Thoracic aorta (tissue), 2 donors: Measurements from ENCODE around the gene ALK. TPM values are rescaled to one million over a fixed set of nuclear protein-coding genes. Genes with fewer than 3 reads are reported as not detected.

Source experiments
- ATAC-seq: fragments of 150-250 bp; one replicate; pipeline ENCODE4 v1.8.0; 2017; ENCODE audit warnings: low read depth; ENCODE audit not compliant: insufficient number of reproducible peaks, low FRiP score
- DNase-seq: peaks from one replicate; pipeline ENCODE4 v3.0.0-alpha.2; 2020; ENCODE audit warnings: low spot score
- H3K27ac ChIP-seq, 2 donors: fragments of 200-600 bp; sonication (generic); 1 replicate in 1 of 2; 2 replicates in 1 of 2; pipeline ENCODE4 v1.5.1; 2016; ENCODE audit warnings: mild to moderate bottlenecking in 2 of 2, moderate library complexity in 2 of 2
- H3K27me3 ChIP-seq: fragments of 200-600 bp; sonication (generic); replicated peaks from 2 replicates; pipeline ENCODE4 v1.6.0; 2016; ENCODE audit warnings: mild to moderate bottlenecking; ENCODE audit not compliant: insufficient read depth
- H3K36me3 ChIP-seq: fragments of 200-600 bp; sonication (generic); one replicate; pipeline ENCODE4 v1.5.1; 2016
- H3K4me1 ChIP-seq, 2 donors: fragments of 200-600 bp; sonication (generic); 1 replicate in 1 of 2; 2 replicates in 1 of 2; pipeline versions ENCODE4 v1.5.1 to v1.6.0; 2016; ENCODE audit warnings: low read depth in 2 of 2, mild to moderate bottlenecking in 1 of 2; ENCODE audit not compliant: control insufficient read depth in 1 of 2
- H3K4me3 ChIP-seq: fragments of 200-600 bp; sonication (generic); 2 replicates; pipeline ENCODE4 v1.5.1; 2016; ENCODE audit warnings: mild to moderate bottlenecking
- H3K9me3 ChIP-seq: fragments of 200-600 bp; sonication (generic); 2 replicates; pipeline ENCODE4 v1.5.1; 2016
- CTCF ChIP-seq: fragments of 200-600 bp; sonication (generic); IDR thresholded peaks from one replicate; pipeline ENCODE4 v1.5.1; 2019; ENCODE audit warnings: antibody characterized with exemption
- total RNA-seq, 2 donors: library from RNA; depleted of rRNA; stranded (reverse); fragments of >200 nt; gene quantifications; one replicate each; pipeline versions ENCODE4 v1.1.0 to v1.2.3, GENCODE V29; 2016

ALK gene
- total RNA-seq, 2 donors from 2014 or later = 2.0 TPM; not detected in 1

- DNase-seq = no peak
- Histone ChIP-seq H3K27me3 (no peaks in the 10 kb centered on the region), H3K4me1 (no peaks in the 10 kb centered on the region), H3K9me3 (no peaks in the 10 kb centered on the region), H3K27ac (no peak overlapping the region), H3K36me3 (no peaks in the 10 kb centered on the region), H3K4me3 (no peak overlapping the region)
- TF ChIP-seq CTCF = no peak
- ATAC-seq = no peak
Measured at GRCh38 chr2:29615183-29615582, 306.2 kb downstream of the ALK start.

- Histone ChIP-seq H3K36me3 (no peaks in the 10 kb centered on the region), H3K4me1 (no peaks in the 10 kb centered on the region), H3K27ac (no peak overlapping the region), H3K9me3 (no peaks in the 10 kb centered on the region), H3K4me3 (no peak overlapping the region), H3K27me3 (no peaks in the 10 kb centered on the region)
- DNase-seq (no peak), ATAC-seq (no peak)
- no peak for TF ChIP-seq CTCF
Measured at GRCh38 chr2:29614295-29614830, 307.0 kb downstream of the ALK start.

GRCh38 chr2:29613792-29614266, 307.6 kb downstream of the ALK start:
- H3K9me3 ChIP-seq = no peaks in the 10 kb centered on the region
- no peak overlapping the region for H3K27ac ChIP-seq
- no peaks in the 10 kb centered on the region for H3K36me3 ChIP-seq
- no peak overlapping the region for H3K4me3 ChIP-seq
- no peaks in the 10 kb centered on the region for H3K4me1 ChIP-seq
- ATAC-seq = no peak
- TF ChIP-seq CTCF = no peak
- H3K27me3 ChIP-seq = no peaks in the 10 kb centered on the region
- DNase-seq = no peak

- TF ChIP-seq CTCF = no peak
- ATAC-seq = no peak
- no peaks in the 10 kb centered on the region for H3K9me3 ChIP-seq
Measured at GRCh38 chr2:29613067-29613466, 308.3 kb downstream of the ALK start.

GRCh38 chr2:29612568-29612967, 308.8 kb downstream of the ALK start:
- no peaks in the 10 kb centered on the region for H3K9me3 ChIP-seq
- TF ChIP-seq CTCF = no peak
- DNase-seq (no peak), ATAC-seq (no peak)
- no peaks in the 10 kb centered on the region for H3K4me1 ChIP-seq
- no peaks in the 10 kb centered on the region for H3K27me3 ChIP-seq
- no peaks in the 10 kb centered on the region for H3K36me3 ChIP-seq
- H3K4me3 ChIP-seq = no peak overlapping the region
- no peak overlapping the region for H3K27ac ChIP-seq

More at GRCh38 chr2:29613067-29613466, 308.3 kb downstream of the ALK start:
- H3K36me3 ChIP-seq = no peaks in the 10 kb centered on the region
- H3K4me3 ChIP-seq = no peak overlapping the region
- H3K27me3 ChIP-seq = no peaks in the 10 kb centered on the region
- H3K4me1 ChIP-seq = no peaks in the 10 kb centered on the region
- DNase-seq = no peak
- H3K27ac ChIP-seq = no peak overlapping the region
